Measurements from ENCODE around the gene PBX3.

PBX3 gene

DNA sequence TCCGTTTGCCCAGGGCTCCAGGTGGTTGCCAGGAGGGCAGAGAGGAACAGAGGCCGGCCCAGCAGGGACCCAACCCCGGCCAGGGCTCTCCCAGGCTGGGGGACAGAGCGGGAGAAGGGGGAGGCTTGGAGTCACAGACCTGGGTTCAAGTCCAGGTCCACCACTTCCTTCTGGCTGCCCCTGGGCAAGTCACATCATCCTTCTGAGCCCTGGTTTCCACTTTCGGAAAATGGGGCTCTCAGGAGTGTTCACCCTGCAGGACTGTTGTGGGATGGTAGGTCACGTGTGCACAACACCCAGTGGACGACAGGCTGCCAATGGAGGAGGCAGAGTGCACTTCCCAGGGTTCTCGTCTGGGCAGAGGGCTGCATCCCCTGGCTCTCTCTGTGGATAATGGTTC lies 245.4 kb downstream of the PBX3 start:
- no peak for DNase-seq

GRCh38 chr9:125993466-125993865 lies 246.3 kb downstream of the PBX3 start:
- DNase-seq, result no peak

DNA sequence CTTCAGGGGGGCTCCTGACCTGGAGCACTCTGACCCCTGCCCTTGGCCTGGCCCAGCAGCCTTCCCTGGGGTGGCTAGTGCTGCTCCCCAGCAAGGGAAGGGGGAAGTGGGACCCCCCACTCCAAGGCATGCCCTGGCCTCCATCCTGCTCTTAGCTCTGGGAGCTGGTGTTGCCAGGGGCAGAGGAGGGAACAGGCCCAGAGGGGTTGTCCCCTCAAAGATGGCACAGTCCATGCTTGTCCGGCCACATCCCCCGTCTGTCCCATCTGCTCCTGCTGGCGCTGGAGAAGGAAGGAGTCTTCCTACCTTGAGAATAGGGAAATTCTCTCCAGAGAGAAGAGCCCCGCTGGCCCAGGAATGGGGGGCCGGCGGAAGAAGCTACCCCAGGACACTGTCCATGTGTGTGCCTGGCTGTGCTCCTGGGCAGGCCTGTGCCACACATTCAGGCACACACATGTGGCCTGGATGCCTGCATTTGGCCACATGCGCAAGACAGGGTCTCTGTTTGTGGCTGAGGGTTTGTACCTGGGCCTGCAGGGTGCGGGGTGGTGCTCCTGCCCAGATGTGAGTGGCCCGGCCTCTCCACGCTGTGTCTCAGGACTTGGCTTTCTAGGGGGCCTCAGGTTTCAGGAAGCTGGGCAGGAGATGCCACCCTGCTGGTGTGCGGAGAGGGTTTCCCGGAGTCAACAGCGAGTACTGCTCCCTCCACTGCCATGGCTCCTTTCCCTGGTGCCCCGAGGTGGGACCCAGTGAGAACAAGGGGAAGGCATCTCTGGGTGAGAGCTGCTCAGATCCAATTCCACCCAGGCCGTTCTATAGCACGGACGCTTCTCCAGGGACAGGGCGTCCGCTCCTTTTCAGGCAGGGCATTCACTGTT lies 247.1 kb downstream of the PBX3 start:
- no peak for DNase-seq

DNA sequence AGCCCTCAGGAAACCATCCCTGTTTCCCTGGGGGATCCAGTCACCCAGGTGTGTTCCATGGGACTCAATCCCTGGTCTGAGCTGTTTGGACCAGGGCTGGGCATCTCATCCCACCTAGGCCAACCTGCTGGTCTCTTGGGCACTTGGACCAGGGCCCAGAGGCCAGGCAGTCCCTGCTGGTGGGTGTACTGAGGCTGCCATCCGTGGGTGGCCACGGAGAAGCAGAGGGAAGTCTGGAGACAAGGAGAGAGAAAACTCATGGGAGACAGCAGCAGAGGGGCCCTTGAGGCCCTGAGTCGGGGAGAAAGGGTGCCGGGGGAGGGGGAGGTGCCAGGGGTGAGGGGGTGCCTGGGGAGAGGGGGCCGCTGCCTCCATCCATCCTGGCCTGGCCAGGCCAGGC lies 247.8 kb downstream of the PBX3 start:
- no peak for DNase-seq

GRCh38 chr9:125995706-125996105 lies 248.5 kb downstream of the PBX3 start:
- DNase-seq, result no peak

GRCh38 chr9:125996791-125997190 lies 249.6 kb downstream of the PBX3 start:
- DNase-seq, result no peak

DNA sequence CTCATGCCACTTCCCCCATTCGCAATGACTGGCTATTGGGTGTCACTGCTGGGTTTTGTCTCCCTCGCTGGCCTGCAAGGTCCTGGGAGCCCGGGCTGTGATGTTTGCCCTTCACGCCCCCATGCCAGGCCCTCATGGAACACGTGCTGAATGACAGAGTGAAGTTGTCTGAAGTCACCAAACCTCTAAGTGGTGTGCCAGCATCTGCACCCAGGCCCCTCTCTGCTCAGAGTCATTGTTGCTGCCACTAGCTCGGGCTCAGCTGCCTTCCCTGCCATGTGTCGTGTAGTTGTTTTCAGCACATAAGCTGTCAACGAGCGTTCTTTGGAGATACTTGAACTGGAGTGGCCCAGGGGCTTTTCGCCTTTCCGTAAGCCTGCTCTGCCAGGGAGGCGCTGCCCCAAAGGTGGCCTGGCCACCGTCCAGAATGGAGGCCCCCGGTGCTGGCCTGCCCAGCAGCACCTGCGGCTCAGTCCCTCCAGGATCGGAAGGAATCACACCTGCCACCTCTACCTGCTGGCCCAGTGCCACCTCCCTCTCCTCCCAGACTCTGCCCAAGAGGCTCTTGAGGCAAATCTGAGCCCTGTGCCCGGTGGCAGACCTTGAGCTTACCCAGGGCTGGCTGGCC lies 250.1 kb downstream of the PBX3 start:
- no peak for DNase-seq

DNA sequence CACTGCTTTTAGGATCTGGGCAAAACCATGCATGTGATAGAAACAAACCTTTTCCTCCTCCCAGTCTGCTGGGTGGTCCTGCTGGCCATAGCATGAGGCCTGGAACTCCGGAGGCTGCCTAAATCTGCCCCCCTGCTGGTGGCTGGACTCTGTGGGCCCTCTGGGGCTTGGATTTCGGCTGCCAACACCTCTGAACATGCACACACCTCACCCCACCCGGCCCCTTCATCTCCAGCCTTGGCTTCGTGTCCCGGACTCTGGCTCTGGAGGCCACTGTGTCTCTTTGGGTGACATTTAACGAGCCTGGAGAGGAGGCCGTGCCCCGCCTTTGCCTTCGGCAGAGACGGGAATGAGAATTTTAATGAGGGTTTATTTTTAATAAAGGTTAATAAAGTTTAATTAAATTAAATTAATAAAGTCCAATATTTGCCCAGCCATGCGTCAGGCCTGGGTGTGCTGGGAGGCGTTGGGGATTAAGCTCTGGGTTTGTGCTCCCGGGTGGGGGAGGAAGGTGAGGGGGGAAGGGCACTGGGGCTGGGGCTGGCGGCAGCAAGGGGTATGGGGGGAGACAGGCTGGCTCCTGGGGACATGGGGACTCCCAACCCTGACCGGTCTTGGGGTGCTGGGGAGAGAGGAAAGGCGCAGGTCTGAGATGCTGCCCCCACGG lies 251.8 kb downstream of the PBX3 start:
- DNase-seq, result no peak

DNA sequence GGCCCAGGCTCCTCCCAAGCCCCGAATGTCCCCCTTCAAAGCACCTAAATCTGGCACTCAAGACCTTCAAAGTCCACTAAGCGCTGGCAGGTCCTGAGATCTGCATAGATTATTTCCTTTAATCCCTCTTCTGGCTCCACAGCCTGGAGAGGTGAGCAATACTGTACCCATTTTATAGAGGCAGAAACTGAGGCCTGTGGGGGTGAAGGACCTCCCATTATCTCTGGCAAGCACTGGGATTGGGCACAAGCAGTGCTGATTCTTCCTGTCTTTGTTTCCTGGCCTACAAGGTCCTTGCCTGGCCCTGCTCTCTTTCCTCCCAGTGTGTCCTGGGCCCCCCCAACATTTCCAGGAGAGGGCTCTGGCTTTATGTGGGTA lies 252.3 kb downstream of the PBX3 start:
- no peak for DNase-seq

- no peak for DNase-seq
Observed at GRCh38 chr9:126000256-126000655, 253.1 kb downstream of the PBX3 start.

- DNase-seq, result peak in 2 of 56 donors; percentile 6 to 7
Observed at GRCh38 chr9:126000731-126001580, 253.8 kb downstream of the PBX3 start.

DNA sequence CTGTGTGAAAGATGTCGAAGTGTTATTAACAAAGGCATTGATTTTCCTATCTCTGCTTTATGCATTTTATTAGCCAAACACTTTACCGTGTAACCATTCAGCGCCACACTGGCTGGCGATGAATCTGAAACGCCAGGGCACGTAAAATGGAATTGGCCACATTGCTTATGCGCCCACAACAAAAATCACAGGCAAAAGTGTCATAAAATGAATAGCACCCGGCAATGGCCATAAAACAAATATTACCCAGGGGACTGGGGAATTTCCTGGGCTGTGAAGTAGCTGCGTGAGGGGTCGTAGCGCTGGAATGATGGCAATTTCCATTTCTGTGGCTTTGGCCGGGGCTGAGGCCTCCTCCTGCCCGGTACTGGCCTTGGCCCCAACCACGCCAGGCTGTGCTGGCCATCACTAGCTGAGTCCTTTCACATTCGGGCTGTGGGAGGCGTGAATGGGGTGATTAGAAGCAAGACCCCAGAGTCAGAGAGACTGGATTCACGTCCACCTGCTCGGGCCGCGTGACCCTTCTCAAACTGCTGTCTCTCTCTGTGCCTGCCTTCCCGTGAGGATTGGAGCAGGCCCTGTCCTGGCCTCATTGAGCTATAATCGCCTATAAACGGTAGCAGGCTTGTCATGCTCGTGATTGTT lies 254.5 kb downstream of the PBX3 start:
- no peak for DNase-seq

DNA sequence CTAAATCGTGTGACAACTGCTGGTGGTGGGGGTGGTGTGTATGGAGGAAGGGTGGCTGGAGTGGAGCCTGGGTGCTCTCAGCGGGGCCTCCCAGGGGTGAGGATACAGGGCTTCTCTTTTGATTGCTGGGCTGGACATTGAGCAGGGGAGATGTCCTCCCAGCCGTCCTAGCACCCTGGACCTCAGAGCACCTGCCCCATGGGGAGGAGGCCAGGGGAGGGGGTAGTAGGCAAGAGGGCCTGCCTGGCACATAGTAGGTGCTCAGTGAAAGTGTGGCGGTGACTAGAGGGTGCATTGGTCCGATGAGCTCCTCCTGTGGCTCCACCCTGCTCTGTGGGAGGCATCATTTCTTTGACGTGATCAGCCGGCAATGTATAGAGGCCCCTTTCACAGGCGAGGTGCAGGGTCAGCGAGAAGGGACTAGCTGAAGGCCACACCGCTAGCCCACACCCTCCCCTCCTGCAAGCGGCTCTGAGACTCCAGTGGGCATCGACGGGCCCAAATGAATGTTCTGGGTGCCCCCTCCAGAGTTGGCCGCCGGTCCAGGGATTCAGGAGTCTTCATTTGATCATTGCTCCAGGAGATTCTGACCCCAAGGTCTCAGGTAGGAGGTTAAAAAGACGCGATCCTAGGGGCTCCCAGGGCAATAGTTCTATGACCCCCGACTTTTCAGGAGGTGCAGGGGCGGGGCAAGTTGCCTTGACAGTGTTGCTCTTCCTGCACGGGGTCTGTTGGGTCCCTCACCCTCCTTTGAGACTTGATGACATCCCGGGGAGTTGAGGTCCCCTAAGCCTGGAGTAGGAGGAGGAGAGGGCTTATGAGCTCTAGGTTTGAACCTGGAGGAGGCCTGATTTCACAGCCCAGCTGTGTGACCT lies 255.5 kb downstream of the PBX3 start:
- DNase-seq, result no peak

- DNase-seq, result no peak
Observed at GRCh38 chr9:126009047-126009446, 261.9 kb downstream of the PBX3 start.

GRCh38 chr9:126014726-126015125 lies 267.6 kb downstream of the PBX3 start:
- DNase-seq, result no peak

DNA sequence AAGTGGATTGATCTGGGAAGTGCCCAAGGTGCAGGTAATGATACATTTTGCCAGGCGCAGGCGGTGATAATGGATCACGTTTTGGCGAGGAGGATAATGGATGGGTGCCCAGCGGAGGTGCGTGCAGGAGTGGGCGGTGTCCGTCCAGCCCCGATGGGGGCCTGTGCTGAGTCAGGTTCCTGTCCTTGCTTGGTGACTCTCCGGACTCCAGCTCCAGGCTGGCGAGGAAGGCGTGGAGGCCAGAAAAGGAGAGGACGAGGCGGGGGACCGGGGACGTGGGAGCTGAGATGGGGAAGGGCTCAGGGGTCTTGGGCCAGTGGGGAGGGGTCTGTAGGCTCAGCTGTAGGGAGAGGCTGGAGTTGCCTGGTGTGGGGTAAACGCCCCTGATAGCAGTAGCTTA lies 268.3 kb downstream of the PBX3 start:
- no peak for DNase-seq

DNA sequence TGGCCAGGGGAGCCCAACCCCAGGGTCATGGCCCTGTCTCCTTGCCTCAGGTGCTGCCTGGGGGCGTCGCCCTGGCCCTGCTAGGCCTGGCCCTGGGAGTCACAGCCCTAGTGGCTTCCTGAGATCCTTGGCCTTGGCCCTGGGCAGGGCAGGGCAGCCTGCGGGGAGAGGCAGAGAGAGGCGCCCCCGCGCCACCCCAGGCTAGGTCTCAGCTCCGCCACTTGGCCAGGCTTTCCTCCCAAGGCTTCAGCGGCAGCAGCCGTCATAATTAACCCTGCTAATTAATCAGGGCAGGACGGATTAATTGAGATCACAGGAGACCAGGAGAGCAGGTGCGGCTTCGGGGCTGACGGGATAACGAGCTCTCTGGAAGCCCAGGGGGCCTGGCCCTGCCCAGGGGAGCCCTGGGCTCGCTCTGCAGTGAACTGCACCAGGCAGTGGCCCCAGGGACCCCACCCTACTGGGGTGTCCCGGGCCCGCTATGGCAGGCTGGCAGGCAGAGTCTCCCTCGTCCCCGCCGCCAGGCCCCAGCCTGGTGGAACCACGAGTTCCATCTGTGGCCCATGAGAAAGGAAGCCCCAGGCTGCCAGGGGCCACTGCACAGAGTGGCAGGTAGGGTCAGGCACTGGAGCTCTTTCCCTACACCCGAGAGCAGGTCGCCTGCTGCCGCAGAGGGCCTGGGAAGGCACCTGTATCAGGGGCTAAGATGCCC lies 269.6 kb downstream of the PBX3 start:
- DNase-seq, result no peak
